HepG2 (cell line): ENCODE results near the gene CBX6. TPM values are rescaled to one million over a fixed set of nuclear protein-coding genes. Genes with fewer than 3 reads are reported as not detected.

Experiments used
- CHCHD3 ChIP-seq: sonication (generic); formaldehyde crosslinking; IDR thresholded peaks from 2 replicates; pipeline ENCODE4 v1.8.0; 2022; ENCODE audit warnings: mild to moderate bottlenecking, missing genetic modification reagents, moderate library complexity
- ELF3 ChIP-seq: IDR thresholded peaks from 2 replicates; pipeline ENCODE4 v1.6.1; 2016; ENCODE audit warnings: missing genetic modification reagents, missing compliant biosample characterization
- HNRNPL ChIP-seq: fragments of 200-400 bp; formaldehyde crosslinking; IDR thresholded peaks from 2 replicates; pipeline ENCODE4 v1.6.1; 2017; ENCODE audit warnings: mild to moderate bottlenecking, low read depth, low read length
- IKZF1 ChIP-seq: fragments of 450-650 bp; IDR thresholded peaks from 2 replicates; pipeline ENCODE4 v1.7.1; 2016
- IRF9 ChIP-seq: sonication (generic); formaldehyde crosslinking; IDR thresholded peaks from 2 replicates; pipeline ENCODE4 v1.8.0; 2022; ENCODE audit warnings: missing genetic modification reagents, mild to moderate bottlenecking, borderline replicate concordance
- JUND ChIP-seq: sonication (generic); formaldehyde crosslinking; IDR thresholded peaks from 2 replicates; pipeline ENCODE4 v1.8.0; 2022; ENCODE audit warnings: mild to moderate bottlenecking, missing genetic modification reagents
- KDM4B ChIP-seq: sonication (generic); formaldehyde crosslinking; IDR thresholded peaks from 2 replicates; pipeline ENCODE4 v1.4.0; 2020; ENCODE audit warnings: missing genetic modification reagents
- MNT ChIP-seq: fragments of 450-650 bp; IDR thresholded peaks from 2 replicates; pipeline ENCODE4 v1.6.1; 2016
- NFKBIZ ChIP-seq: IDR thresholded peaks from 2 replicates; pipeline ENCODE4 v1.6.1; 2018; ENCODE audit warnings: missing genetic modification reagents, missing compliant biosample characterization
- PRMT3 ChIP-seq: sonication (generic); formaldehyde crosslinking; IDR thresholded peaks from 2 replicates; pipeline ENCODE4 v1.8.1; 2022; ENCODE audit warnings: low read depth, mild to moderate bottlenecking, moderate library complexity, missing genetic modification reagents, borderline replicate concordance
- RFXAP ChIP-seq: sonication (generic); formaldehyde crosslinking; IDR thresholded peaks from 2 replicates; pipeline ENCODE4 v1.4.0; 2020; ENCODE audit warnings: missing genetic modification reagents, borderline replicate concordance
- SOX13 ChIP-seq, 3 experiments: fragments of 450-650 bp in 1 of 3; sonication (generic) in 1 of 3; formaldehyde crosslinking in 1 of 3; IDR thresholded peaks in 2 of 3; conservative IDR thresholded peaks in 1 of 3; 2 replicates each; pipeline versions ENCODE4 v1.5.0 to v1.6.1; 2016 to 2020; ENCODE audit warnings: antibody characterized with exemption in 1 of 3, mild to moderate bottlenecking in 1 of 3, missing compliant biosample characterization in 1 of 3, missing genetic modification reagents in 1 of 3, moderate library complexity in 1 of 3
- SP1 ChIP-seq, 2 experiments: fragments of 450-650 bp in 1 of 2; sonication (generic) in 1 of 2; formaldehyde crosslinking in 1 of 2; IDR thresholded peaks; 2 replicates each; pipeline versions ENCODE4 v1.4.0 to v1.6.1; 2016 to 2020; ENCODE audit warnings: missing genetic modification reagents in 1 of 2
- THYN1 ChIP-seq: sonication (generic); formaldehyde crosslinking; IDR thresholded peaks from 2 replicates; pipeline ENCODE4 v1.8.1; 2023; ENCODE audit warnings: low read depth, mild to moderate bottlenecking, moderate library complexity, missing genetic modification reagents, borderline replicate concordance
- ZBTB20 ChIP-seq: sonication (generic); formaldehyde crosslinking; IDR thresholded peaks from 2 replicates; pipeline ENCODE4 v1.8.1; 2023; ENCODE audit warnings: missing genetic modification reagents, low read depth, mild to moderate bottlenecking, borderline replicate concordance
- ZBTB26 ChIP-seq: IDR thresholded peaks from 2 replicates; pipeline ENCODE4 v1.6.1; 2016; ENCODE audit warnings: missing compliant biosample characterization, missing genetic modification reagents, borderline replicate concordance
- ZMAT3 ChIP-seq: sonication (generic); formaldehyde crosslinking; conservative IDR thresholded peaks from 2 replicates; pipeline ENCODE4 v1.7.0; 2021; ENCODE audit warnings: missing genetic modification reagents
- ZNF10 ChIP-seq: sonication (generic); formaldehyde crosslinking; IDR thresholded peaks from 2 replicates; pipeline ENCODE4 v1.4.0; 2020; ENCODE audit warnings: mild to moderate bottlenecking, low read depth, missing genetic modification reagents, borderline replicate concordance
- ZNF431 ChIP-seq: sonication (generic); formaldehyde crosslinking; IDR thresholded peaks from 2 replicates; pipeline ENCODE4 v1.9.0; 2022; ENCODE audit warnings: missing genetic modification reagents, low read depth, mild to moderate bottlenecking, borderline replicate concordance
- ZNF556 ChIP-seq: sonication (generic); formaldehyde crosslinking; IDR thresholded peaks from 2 replicates; pipeline ENCODE4 v1.4.0; 2020; ENCODE audit warnings: mild to moderate bottlenecking, missing genetic modification reagents, borderline replicate concordance
- ZNF740 ChIP-seq: sonication (generic); formaldehyde crosslinking; IDR thresholded peaks from 2 replicates; pipeline ENCODE4 v1.4.0; 2020; ENCODE audit warnings: missing genetic modification reagents
- ZNF768 ChIP-seq: sonication (generic); formaldehyde crosslinking; IDR thresholded peaks from 2 replicates; pipeline ENCODE4 v1.4.0; 2020; ENCODE audit warnings: missing genetic modification reagents
- ZNF792 ChIP-seq: IDR thresholded peaks from 2 replicates; pipeline ENCODE4 v1.6.1; 2016
- ZNF850 ChIP-seq: sonication (generic); formaldehyde crosslinking; conservative IDR thresholded peaks from 2 replicates; pipeline ENCODE4 v1.9.0; 2021; ENCODE audit warnings: mild to moderate bottlenecking, missing genetic modification reagents
- ZUFSP ChIP-seq: sonication (generic); formaldehyde crosslinking; IDR thresholded peaks from 2 replicates; pipeline ENCODE4 v1.9.0; 2021; ENCODE audit warnings: missing genetic modification reagents, mild to moderate bottlenecking, borderline replicate concordance
- polyA plus RNA-seq, 8 experiments: library from polyadenylated mRNA; depleted of rRNA in 3 of 8; stranded (reverse) in 7 of 8; unstranded in 1 of 8; fragments of >200 nt; fragmentation: Illumina TruSeq in 4 of 8; extraction: Trizol in 4 of 8; gene quantifications; 2 replicates each; pipeline versions ENCODE4 v1.2.1 to v1.2.3, GENCODE V29; 2011 to 2016; ENCODE audit warnings: low read depth in 4 of 8, missing spikeins in 1 of 8, mixed read lengths in 1 of 8; ENCODE audit not compliant: insufficient read depth in 1 of 8
- total RNA-seq, 5 experiments: library from RNA; depleted of rRNA; stranded (reverse); fragments of >200 nt; fragmentation: Illumina TruSeq; extraction: Trizol; gene quantifications; 2 replicates each; pipeline ENCODE4 v1.2.3, GENCODE V29; 2016; ENCODE audit warnings: low read depth in 1 of 5

Gene CBX6
- total and polyA plus RNA-seq, 2 of the 13 experiments (the other 11 are each of a cell fraction or from before 2014, with no cell fraction given): 1.7 to 6.5 TPM

- TF ChIP-seq PRMT3 (CRISPR knock-in tag): no peak
- TF ChIP-seq ZMAT3 (CRISPR knock-in tag): peak; percentile 89
- TF ChIP-seq JUND (CRISPR knock-in tag): peak; percentile 56; the same call in 1 of the 2 replicates
- no peak for TF ChIP-seq ZNF768 (CRISPR knock-in tag)
- TF ChIP-seq THYN1 (CRISPR knock-in tag): no peak
- peak; percentile 52; the same call in 1 of the 2 replicates for TF ChIP-seq IRF9 (CRISPR knock-in tag)
- TF ChIP-seq IKZF1: no peak
- peak; percentile 86 for TF ChIP-seq ZNF792 (CRISPR knock-in tag)
- TF ChIP-seq ZNF431: 0 out of 2 replicates have a peak, but pooled peaks have one; percentile 47
- TF ChIP-seq ZNF850 (CRISPR knock-in tag): no peak
- no peak for TF ChIP-seq ZNF740
- no peak for TF ChIP-seq CHCHD3
- TF ChIP-seq ZUFSP (CRISPR knock-in tag): no peak
- TF ChIP-seq RFXAP (CRISPR knock-in tag): peak; percentile 74; the same call in 1 of the 2 replicates
- TF ChIP-seq SOX13 (IDR thresholded peaks at IDR 0.05): no peak
- TF ChIP-seq SOX13 (CRISPR knock-in tag; conservative IDR thresholded peaks at IDR 0.05 in 1 of 2, IDR thresholded peaks at IDR 0.05 in 1 of 2): peak in 1 of 2 experiments; percentile 48; a peak in 2 of 4 replicates
- TF ChIP-seq ELF3 (CRISPR knock-in tag): peak; percentile 69
- TF ChIP-seq HNRNPL: no peak
- no peak for TF ChIP-seq MNT
- no peak for TF ChIP-seq ZNF10 (CRISPR knock-in tag)
- TF ChIP-seq ZBTB20: peak; percentile 71; the same call in 1 of the 2 replicates
- no peak for TF ChIP-seq SP1 (IDR thresholded peaks at IDR 0.05)
- 0 out of 2 replicates have a peak, but pooled peaks have one; percentile 30 for TF ChIP-seq SP1 (CRISPR knock-in tag; IDR thresholded peaks at IDR 0.05)
- TF ChIP-seq NFKBIZ (CRISPR knock-in tag): no peak
- TF ChIP-seq ZNF556: no peak
- peak; percentile 64; the same call in 1 of the 2 replicates for TF ChIP-seq KDM4B (CRISPR knock-in tag)
- peak; percentile 90 for TF ChIP-seq ZBTB26 (CRISPR knock-in tag)
Measured at GRCh38 chr22:38824585-38824984, 47.4 kb downstream of the CBX6 start (continued).
